Fibroblast of skin of right biceps (primary cell): ENCODE data around the gene SMIM1.
"Not testable (repeated sequence)": the region's sequence is repeated elsewhere in the genome, so short reads cannot be mapped to it uniquely, and the experiment has no call there.

Source experiments
- DNase-seq: peaks from one replicate; pipeline ENCODE4 v3.0.0-alpha.2; 2013

The SMIM1 gene

DNA sequence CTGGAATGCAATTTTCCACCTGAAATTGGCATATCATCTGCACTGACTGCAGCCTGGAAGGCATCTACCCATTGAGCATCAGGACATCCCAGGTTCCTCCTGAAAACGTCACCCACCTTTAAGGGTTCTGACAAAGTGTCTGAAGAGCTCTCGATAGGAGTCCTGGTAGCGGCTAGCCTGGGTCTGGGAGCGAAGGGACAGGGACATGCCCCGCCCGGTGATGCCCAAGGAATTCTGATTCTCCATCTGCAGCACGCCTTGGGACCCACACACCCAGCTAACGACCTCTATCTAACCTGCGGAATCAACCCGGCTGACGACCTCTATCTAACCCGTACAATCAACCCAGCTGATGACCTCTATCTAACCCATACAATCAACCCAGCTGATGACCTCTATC is 33.6 kb upstream of the SMIM1 start:
- no peak for DNase-seq

GRCh38 chr1:3740042-3740441 is 32.5 kb upstream of the SMIM1 start:
- no peak for DNase-seq

- DNase-seq = no peak
Measured at GRCh38 chr1:3740752-3741151, 31.8 kb upstream of the SMIM1 start.

- DNase-seq = no peak
Measured at GRCh38 chr1:3741566-3742438, 30.7 kb upstream of the SMIM1 start.

- DNase-seq = no peak
Measured at GRCh38 chr1:3742439-3743298, 29.9 kb upstream of the SMIM1 start.

DNA sequence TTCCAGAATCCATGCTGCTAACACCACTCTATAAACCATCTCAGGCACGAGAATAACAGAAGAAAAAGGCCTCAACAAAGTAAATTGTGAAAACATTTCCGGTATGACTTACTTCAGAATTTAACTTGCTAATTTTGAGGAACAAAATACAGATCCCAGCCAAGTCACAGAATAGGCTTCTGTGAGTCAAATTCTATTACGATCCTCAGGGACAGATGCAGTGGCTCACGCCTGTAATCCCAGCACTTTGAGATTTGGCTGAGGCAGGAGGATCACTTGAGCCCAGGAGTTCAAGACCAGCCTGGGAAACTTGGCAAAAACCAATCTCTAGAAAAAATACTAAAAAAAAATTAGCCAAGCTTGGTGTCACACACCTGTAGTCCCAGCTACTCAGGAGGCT is 29.1 kb upstream of the SMIM1 start:
- DNase-seq = no peak

- no peak for DNase-seq
Measured at GRCh38 chr1:3743826-3744225, 28.7 kb upstream of the SMIM1 start.

- no peak for DNase-seq
Measured at GRCh38 chr1:3744646-3745045, 27.9 kb upstream of the SMIM1 start.

DNA sequence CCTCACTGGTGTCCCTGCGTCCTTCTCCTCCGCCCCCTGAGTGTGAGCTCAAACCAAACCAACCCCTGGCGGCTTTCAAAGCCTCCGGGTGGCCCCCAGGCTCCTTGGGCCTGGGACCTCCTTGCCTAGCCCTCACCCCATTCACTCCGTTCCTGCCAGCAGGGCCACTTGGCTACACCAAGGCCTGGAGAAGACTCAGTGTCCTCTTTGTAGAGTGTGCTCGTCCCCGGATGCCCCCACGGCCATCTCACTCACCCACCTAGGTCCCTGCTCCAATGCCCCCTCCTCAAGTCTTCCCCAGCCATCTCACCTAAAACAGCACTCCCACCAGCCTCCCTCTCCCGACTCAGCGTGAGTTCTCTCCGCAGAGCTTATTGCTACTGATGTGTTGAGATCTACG is 27.5 kb upstream of the SMIM1 start:
- no peak for DNase-seq

- no peak for DNase-seq
Measured at GRCh38 chr1:3745590-3746381, 26.8 kb upstream of the SMIM1 start.

DNA sequence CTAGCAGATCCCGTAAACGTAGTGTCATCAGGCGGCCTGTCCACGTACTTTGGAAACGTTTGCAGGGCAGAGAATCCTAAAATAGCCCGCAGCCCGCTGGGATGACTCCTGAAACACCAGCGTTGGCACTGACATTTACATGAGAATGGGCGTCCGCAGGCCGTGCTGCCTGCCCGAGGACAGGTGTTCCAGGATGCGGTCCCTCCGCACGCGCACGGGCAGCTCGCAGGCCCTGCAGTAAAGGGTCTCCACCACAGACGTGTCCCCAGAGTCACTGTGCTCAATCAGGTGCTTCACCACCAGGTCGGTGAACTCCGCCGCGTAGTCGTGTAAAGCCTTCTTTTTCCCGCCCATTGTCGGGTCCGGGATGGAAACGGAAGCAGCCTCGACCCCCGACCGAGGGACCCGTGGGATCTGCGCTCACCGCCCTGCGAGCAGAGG is 26.1 kb upstream of the SMIM1 start:
- DNase-seq = peak; percentile 5

DNA sequence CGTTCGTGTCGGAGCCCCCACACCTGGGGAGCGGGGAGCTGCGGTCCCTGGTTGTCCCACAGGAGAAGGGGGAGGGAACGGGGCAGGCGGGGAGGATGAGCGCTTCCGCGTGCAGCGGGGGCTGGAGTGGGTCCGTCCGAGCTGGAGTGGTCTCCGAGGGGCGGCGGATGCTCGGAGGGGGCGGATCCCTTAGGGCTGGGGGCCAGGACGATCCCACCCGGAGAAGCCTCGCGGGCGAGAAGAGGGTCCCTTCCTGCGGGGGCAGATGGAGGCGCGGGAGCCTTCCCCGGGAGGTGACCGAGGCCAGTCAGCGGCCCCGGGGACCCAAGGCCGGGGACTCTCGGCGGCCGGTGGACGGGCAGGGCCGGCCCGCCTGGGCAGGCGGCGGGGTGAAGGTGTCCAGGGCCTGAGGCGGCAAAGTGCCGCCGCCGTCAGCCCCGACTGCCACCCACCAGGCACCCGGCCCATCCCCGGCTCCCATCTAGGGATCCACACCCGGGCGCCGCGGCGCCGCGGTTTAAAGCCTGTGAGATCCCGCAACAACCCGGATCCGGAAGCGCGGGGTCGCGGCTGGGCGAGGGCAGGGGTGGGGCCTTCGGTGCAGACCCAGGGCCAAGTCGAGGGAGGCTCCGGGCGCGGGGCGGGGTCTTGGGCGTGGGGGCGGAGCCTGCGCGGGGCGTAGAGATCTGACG is 25.6 kb upstream of the SMIM1 start:
- peak; percentile 73 for DNase-seq

- no peak for DNase-seq
Measured at GRCh38 chr1:3747522-3747848, 25.1 kb upstream of the SMIM1 start.

GRCh38 chr1:3747903-3748302 is 24.6 kb upstream of the SMIM1 start:
- no peak for DNase-seq

DNA sequence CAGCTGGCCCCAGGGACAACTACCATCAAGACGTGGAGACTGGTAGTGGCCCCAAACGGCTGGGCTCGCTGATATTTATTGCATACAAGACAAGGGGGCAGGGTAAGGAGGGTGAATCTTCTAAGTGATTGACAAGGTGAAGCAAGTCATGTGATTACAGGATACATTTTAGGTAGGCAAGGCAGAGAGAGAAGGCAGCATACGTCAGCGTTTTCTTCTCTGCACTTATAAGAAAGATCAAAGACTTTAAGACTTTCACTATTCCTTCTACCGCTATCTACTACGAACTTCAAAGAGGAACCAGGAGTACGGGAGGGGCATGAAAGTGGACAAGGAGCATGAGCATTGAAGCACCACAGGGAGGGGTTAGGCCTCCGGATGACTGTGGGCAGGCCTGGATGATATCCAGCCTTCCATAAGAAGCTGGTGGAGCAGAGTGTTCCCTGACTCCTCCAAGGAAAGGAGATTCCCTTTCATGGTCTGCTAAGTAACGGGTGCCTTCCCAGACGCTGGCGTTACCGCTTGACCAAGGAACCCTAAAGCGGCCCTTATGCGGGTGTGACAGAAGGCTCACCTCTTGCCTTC is 24.1 kb upstream of the SMIM1 start:
- not testable (repeated sequence) for DNase-seq

DNA sequence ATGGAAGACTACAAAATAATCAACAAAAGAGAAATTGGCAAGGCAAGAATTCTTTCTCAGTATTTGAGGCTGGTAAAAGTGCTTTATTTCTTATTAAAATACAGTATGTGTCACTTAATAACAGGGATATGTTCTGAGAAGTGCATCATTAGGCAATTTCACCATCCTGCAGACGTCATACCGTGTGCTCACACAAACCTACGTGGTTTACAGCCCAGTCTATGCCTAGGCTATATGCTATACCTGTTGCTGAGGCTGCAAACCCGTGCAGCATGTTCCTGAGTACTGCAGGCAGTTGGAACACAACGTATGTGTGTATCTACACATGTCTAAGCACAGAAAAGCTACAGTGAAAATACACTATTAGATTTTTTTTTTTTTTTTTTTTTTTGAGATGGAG is 23.0 kb upstream of the SMIM1 start:
- DNase-seq = no peak

- no peak for DNase-seq
Measured at GRCh38 chr1:3750741-3751140, 21.8 kb upstream of the SMIM1 start.

DNA sequence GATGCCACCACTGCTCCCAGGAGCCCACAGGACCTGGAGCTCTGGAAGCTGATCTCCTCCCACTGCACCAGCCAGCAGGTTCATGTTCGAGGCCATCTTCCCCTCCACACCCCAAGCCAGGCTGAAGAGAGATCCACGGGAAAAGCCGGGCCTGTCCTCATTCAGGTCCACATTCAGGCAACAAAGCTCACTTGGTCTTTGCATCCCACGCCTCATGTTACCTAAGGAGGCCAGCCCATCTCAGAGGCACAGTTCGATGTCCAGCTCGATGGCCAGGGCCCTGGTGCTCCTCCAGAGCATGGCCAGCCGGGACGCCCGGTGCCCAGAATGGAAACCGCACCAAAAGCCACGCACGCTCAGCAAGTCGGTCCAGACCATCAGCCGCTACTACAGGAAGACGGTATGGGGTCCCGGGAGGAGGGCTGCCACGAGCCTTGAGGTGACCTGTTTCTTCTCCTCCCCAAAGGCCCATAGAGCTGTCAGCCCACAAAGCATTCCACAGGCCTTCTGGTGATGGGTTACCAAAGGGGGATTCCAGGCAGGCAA is 20.1 kb upstream of the SMIM1 start, which contains the start of gene CCDC27:
CCDC27 (plus strand) TSS at position 51 of the 546 bp plus-strand sequence; CDS start at position 83, 32 bp downstream.
- no peak for DNase-seq

GRCh38 chr1:3753656-3754454 is 18.7 kb upstream of the SMIM1 start:
- no peak for DNase-seq

- DNase-seq = no peak
Measured at GRCh38 chr1:3756394-3756793, 16.2 kb upstream of the SMIM1 start.

DNA sequence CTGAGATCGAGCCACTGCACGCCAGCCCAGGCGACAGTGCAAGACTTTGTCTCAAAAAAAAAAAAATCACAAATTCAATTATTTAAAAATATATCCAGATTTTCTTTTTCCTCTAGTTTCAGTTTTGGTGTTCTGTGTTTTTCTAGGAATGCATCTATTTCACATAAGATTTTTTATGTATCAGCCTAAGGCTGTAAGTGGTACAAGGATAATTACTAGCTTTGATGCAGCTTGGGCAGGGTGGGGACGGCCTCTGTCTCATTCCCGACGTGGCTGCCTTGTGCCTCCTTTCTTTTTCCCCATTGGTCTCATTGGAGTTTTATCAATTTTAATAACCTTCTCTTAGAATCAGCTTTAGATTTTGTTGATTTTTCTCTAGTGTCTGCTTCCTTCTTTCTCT is 13.4 kb upstream of the SMIM1 start:
- DNase-seq = no peak
